Putamen (tissue), 1 donor: ENCODE data around the gene SLC39A10.
A peak's percentile ranks its signal among the peaks of the same experiment; 100 is the strongest.
"Not testable (repeated sequence)": the region's sequence is repeated elsewhere in the genome, so short reads cannot be mapped to it uniquely, and the experiment has no call there.

Experiments used
- DNase-seq: peaks from one replicate; pipeline ENCODE4 v3.0.0-alpha.2; 2016; ENCODE audit warnings: low spot score

SLC39A10 gene

GRCh38 chr2:195656859-195657633 lies at the start of gene SLC39A10:
Gene SLC39A10 (plus strand): TSS chr2:195657226. CDS start chr2:195680043, 22,817 bp downstream.
- peak; percentile 99 for DNase-seq

- no peak for DNase-seq
Observed at GRCh38 chr2:195608768-195609454, 48.1 kb upstream of the SLC39A10 start.

GRCh38 chr2:195610717-195611116 lies 46.3 kb upstream of the SLC39A10 start:
- no peak for DNase-seq

GRCh38 chr2:195612611-195613495 lies 44.2 kb upstream of the SLC39A10 start:
- DNase-seq, result no peak

- DNase-seq, result no peak
Observed at GRCh38 chr2:195613922-195614321, 43.1 kb upstream of the SLC39A10 start.

- DNase-seq, result no peak
Observed at GRCh38 chr2:195619590-195619989, 37.4 kb upstream of the SLC39A10 start.

GRCh38 chr2:195620501-195620900 lies 36.5 kb upstream of the SLC39A10 start:
- no peak for DNase-seq

GRCh38 chr2:195622966-195623365 lies 34.1 kb upstream of the SLC39A10 start:
- no peak for DNase-seq

- no peak for DNase-seq
Observed at GRCh38 chr2:195626507-195626906, 30.5 kb upstream of the SLC39A10 start.

GRCh38 chr2:195628666-195629065 lies 28.4 kb upstream of the SLC39A10 start:
- no peak for DNase-seq

GRCh38 chr2:195632856-195633572 lies 24.0 kb upstream of the SLC39A10 start:
- no peak for DNase-seq

- DNase-seq, result no peak
Observed at GRCh38 chr2:195633573-195633870, 23.5 kb upstream of the SLC39A10 start.

- DNase-seq, result no peak
Observed at GRCh38 chr2:195633974-195634373, 23.1 kb upstream of the SLC39A10 start.

- DNase-seq, result no peak
Observed at GRCh38 chr2:195636890-195637289, 20.1 kb upstream of the SLC39A10 start.

- no peak for DNase-seq
Observed at GRCh38 chr2:195638750-195639149, 18.3 kb upstream of the SLC39A10 start.

GRCh38 chr2:195639238-195639858 lies 17.7 kb upstream of the SLC39A10 start:
- no peak for DNase-seq

GRCh38 chr2:195639959-195640358 lies 17.1 kb upstream of the SLC39A10 start:
- no peak for DNase-seq

- no peak for DNase-seq
Observed at GRCh38 chr2:195642027-195642678, 14.9 kb upstream of the SLC39A10 start.

GRCh38 chr2:195642679-195643068 lies 14.4 kb upstream of the SLC39A10 start:
- DNase-seq, result no peak

GRCh38 chr2:195644708-195645107 lies 12.3 kb upstream of the SLC39A10 start:
- not testable (repeated sequence) for DNase-seq

GRCh38 chr2:195645413-195645812 lies 11.6 kb upstream of the SLC39A10 start:
- no peak for DNase-seq
